GM21619 (cell line): ENCODE results near the gene SGIP1.
"Not testable (repeated sequence)": the region's sequence is repeated elsewhere in the genome, so short reads cannot be mapped to it uniquely, and the experiment has no call there.

Source experiments
- ATAC-seq: cut with Tn5 transposase; IDR thresholded peaks from one replicate; pipeline ENCODE4 v1.9.1; 2021; ENCODE audit not compliant: unreplicated experiment

SGIP1 gene

DNA sequence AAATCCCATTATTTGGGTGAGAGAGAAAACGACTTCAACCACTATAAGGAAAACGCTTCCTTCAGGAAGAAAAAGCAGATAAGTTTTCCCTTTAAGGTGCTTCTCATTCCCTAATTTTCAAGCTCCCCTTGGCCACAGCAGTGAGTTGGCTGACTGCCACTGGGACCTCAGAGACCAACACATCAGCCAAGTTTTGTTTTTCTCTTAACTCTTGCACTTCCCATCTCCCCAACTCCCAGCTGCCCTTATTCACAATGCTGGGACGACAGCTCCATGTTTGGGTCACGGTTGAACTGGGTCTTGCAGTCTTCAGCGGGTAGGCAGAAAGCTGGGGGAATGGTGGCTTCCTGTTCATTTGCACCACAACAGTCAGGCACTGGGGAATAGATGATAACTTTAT lies 18.9 kb downstream of the SGIP1 start:
- no peak for ATAC-seq

DNA sequence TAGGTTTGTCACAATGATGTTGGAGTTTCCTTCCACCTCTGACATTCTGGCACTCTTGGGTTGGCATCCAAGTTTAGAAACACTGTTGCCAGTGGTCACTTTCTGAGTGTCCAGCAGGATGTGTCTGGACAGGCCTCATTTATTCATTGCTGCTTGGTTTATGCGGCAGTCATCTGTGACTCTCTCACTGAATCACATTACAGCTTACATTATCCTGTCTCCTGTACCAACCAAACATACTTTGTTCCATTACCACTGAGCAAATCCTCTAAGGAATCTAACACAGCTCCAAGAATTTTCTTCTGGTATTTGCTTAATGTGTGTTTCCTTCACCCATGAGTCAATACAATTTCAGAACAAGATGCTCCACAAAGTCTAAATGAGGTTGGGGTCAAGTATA lies 19.9 kb downstream of the SGIP1 start:
- no peak for ATAC-seq

DNA sequence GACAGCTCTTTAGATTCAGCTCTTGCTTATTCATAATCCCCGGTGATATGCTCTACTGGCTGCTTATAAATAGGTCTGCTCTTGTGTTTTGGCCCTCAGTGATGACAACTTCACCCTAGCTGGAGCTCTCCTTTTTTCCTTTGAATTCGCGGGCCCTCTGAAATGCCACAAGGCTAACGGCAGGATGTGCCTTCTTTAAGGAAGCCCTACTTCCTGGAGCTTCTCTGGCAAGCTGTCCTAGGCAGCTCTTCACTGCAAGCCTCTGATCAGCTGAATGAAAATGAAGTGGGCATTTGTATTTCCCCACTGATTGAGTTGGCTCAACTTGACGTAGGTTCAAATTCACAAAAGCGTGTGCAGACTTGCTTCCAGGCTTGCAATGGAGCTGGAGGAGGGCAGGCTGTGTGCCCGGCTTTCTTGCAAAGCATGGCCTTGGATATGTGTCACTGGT lies 22.2 kb downstream of the SGIP1 start:
- no peak for ATAC-seq

DNA sequence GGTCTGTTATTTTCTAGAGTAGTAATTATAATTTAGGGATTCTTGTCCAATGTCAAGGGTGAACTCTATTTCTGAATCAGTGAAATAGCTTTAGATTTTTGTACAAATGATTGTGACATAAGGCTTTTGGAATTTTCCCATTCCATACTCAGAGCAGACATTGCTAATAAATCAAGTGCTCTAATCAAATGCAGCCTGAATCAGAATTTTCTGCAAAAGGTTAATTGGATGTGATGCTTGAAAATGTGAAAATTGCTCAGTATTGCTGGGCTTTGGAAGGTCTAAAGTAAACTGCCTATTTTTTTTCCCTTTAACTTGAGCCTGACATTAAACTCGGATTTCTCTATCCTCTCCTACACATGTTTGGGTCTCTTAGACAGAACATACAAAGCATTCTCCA lies 23.2 kb downstream of the SGIP1 start:
- ATAC-seq, result no peak

DNA sequence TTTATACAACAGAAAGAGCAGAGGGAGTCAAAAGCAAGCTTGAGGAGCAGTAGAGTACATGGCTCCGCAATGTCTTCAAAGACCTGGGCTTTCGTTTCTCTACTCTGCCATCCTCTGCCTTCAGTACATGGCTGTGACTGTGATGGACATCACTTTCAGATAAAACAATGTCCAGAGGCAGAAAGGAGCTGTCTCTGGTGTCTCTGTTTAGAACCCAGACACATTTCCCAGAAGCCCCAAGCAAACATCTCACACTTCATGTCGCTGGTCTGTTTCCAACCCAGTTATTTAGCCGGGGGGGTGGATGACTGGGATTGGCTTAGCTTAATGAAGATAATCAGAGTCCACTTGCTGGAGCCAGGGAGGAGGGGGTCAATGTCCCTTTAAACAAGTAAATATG lies 25.6 kb downstream of the SGIP1 start:
- ATAC-seq, result no peak

DNA sequence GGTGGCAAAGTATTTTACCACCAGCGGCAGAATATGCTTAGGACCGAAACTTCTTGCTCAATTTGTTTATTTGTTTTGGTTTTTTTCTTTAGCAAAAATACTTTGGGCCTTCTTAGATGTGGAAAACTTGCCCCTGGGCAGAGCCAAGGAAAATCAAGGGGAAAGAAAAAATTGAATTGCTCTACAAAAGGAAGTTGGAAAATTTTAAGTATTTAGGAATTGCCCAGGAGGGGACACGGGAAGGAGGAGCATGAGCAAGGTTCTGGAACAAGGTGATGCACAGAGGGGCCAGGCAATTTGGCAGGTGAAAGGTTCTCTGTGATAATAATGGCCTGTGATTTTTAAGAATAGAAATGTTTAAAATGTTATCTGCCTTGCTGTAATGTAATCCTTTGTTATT lies 28.6 kb downstream of the SGIP1 start:
- ATAC-seq, result no peak

DNA sequence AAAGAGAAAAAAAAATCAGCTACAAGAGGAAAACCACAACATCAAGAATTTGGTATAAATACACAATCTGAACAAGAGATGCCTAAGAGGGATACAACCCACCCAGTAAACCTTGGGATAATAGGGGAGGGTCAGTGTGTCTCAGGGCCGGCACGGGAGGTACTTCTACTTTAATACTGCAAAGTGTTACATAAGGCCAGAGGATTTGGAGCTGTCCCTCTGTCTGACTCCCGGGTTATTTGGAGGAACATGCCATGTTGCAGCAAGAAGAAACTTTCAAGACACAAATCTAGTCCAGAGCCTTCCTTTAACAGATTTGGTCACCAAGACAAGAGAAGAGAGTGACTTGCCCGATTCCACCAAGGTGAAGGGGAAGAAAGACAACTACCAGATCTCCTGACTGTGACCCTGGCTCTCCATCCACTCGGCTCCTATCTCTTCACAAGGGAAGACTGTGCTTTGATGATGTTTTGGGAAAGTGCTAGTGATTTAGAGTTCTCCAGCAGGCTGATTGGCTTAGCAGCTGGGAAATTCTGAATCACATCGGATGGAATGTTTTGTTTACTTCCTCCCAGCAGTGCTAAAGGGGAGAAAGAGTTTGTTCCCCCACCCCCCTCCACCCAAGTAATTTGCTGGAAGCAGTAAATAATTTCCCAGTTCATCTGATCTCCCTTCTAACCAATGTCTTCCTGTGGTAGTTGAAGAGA lies 29.3 kb downstream of the SGIP1 start:
- no peak for ATAC-seq

DNA sequence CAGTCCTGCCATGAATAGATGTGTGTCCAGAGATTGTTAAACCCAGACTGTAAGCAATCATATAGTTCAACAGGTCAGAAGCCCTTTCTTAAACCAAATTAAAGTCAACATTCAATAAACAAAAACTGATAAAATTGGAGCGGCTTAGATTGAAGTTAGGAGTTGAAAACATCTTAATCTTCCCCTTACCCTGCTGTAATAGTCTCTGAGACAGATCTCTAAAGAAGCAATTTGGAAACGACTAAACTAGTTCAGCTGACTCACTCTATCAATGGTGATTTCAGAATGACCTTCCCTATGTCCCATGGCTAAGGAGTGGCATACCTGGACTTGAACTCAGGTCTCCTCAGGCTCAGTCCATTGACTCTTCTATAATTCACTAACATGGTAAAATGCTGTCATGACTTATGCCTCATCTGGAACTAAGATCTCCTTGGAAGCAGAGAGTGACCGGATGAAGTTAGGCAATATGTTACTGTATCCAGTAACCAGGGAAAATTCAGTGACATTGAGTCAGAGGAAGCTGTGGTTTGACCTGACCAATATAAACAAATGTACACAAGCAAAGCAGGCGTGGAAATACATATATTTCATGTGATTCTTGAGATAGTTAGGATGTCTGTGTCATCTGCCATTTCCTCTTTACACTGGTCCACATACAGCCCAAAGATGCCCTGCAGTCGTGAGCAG lies 30.1 kb downstream of the SGIP1 start:
- ATAC-seq, result no peak

DNA sequence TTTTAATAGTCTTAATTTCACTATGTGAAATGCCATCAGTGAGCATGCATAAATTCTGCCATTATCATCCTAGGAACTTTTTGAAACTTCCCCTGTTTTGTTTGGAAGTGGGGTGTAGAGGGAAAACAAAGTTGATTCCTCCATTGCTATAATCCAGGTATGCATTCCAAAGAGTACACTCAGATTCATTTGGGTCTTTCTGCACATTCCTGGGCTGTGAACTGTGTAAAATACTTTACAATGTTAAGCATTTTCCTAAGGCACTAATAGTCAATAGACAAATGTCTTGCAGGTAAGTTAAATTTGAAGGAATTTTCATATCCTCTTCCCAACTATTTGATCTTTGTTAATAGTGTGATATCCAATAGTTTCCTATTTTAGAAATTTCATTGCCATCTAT lies 36.2 kb downstream of the SGIP1 start:
- ATAC-seq, result no peak

DNA sequence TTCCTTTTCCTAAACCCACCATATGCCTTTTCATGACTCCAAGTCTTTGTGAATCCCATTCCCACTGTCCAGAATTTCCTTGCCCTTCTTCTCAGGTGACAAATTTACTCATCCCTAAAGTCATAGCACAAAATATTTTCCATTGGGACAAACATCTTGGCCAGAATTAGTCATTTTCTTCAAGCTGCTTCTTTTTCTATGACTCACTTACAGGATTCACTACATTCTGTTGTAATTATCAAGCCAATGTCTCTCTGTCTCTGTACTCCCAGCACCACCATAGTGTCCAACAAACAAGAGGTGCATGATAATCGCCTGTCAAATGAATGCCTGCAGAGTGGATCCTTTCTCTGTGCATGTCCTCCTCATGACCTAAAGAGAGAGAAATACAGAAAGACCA lies 37.8 kb downstream of the SGIP1 start:
- ATAC-seq, result no peak

DNA sequence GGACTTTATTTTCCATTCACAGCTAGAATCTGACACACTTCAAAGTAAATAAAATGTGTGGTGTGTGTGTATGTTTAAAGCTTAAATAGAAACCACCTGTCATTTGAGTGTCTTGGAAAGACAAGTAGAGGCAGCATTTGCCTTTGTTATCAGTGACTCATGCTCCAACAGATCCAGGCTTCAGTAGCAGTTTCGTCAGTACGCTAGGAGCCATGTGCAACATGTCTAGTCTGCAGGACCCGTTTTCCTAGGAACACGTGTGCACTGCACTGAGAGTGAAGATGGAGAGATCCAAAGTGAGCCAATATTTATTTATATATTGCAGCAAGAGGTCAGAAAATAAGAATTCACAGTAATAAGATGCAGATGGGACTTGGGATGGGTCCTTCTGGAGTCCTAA lies 41.8 kb downstream of the SGIP1 start:
- no peak for ATAC-seq

DNA sequence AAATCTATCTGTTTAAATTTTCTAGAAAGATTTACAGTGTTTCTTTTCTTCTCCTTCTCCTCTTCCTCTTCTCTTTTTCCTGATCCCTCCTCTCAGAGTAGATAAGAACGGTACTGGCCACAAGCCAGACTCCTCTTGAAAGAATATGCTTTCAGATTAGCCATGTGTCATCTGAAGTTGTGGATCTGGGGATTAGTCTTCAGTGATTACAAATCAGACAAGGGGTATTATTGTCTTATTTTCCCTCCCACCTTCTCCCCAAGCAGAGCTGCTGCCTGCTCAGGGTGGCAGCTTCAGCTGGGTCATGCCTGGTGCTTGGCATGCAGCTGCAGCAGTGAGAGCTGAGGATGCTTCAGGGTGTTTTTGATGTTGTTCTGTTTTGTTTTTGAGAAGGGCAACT lies 42.7 kb downstream of the SGIP1 start:
- no peak for ATAC-seq

DNA sequence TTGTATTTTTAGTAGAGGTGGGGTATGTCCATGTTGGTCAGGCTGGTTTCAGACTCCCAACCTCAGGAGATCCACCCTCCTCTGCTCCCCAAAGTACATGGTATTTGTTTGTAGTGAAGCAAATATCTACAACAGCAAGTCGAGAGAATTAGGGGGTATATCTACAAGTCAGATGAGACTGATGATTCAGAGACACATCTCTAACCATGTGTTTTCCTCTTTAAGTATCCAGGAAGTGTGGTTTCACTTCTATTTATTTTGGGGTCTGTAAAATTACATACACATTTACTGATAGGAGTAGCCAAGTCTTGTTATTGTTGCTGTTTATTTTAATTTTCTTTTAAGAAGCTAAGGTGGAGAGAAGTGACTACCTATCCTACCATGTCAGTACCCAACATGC lies 44.9 kb downstream of the SGIP1 start:
- ATAC-seq, result no peak

DNA sequence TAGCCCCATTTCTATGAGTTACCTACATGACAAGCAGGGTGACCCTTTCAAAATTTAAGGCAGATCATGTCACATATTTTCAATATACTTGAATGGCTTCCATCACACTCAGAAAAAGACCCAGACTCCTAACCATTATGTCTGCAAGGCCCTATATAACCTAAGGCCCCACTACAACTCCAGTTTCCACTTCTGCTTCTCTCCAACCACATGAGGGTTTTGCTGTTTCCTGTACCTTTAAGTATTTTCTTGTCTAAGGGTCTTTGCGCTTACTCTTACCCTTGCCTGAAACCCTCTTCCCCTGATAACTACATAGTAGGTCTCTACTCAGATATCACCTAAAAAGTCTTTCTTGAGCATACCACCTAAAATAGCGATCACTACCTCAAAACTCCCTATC lies 46.1 kb downstream of the SGIP1 start:
- no peak for ATAC-seq

DNA sequence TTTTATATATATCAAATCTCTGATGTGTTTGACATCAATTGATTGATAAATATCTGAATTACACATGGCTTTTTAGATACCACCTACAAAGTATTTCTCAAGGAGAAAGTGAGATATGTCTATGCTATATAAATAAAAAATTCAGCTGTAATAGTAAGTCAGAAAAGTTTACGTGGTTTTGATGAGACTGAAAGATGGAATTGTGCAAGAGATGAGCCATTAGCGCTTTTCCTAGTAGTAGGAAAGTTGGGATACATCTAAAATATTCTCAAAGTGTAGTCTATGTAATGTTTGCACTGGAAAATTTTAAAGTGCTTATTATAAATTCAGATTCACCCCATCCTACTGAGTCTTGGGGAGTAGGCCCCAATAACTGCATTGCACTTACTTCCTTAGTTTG lies 49.1 kb downstream of the SGIP1 start:
- ATAC-seq, result no peak

DNA sequence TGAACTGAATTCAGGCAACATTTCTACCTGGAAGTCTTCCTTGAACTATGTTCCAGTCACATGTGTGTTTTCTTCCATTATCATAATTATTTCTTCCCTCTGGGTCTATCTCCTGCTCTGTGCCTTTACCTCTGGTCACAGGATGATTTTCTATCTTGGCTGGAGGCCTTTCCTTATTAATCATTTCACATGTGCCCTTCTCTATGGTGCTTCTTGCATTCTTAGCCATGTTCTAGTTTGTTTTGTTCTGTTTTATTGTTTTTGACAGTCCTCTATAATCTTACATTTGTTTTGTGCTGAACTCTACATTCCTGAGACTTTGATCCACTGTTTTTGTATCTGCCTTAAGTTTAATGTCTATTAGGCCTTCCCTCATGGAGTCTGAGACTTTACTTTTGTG lies 51.0 kb downstream of the SGIP1 start:
- ATAC-seq, result no peak

DNA sequence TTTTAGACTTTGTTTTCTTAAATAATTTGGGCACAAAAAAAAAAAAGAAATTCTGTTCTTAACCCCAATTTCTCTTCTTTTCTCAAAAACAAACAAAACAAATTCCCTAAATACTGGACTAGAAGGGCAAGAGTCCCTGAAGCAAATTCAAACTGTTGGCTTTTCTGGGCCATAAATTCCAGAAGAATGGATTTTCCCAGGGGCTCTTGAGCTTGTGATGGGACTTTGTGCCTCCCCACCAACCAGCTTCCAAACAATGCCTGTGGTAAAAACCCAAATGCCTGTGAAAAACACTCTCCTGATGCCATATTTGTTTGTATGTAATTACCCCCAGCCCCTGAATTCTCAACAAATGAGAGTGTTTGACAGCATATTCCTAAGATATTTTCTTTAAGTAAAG lies 55.4 kb downstream of the SGIP1 start:
- ATAC-seq, result no peak

DNA sequence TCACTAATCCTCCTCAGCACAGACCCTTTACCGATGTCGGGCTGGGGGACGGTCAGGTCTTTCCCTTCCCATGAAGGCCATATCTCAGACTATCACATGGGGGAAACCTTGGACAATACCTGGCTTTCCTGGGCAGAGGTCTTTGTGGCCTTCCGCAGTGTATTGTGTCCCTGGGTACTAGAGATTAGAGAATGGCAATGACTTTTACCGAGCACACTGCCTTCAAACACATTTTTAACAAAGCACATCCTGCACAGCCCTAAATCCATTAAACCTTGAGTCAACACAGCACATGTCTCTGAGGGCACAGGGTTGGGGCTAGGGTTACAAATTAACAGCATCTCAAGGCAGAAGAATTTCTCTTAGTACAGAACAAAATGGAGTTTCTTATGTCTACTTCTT lies 58.2 kb downstream of the SGIP1 start:
- ATAC-seq, result not testable (repeated sequence)

DNA sequence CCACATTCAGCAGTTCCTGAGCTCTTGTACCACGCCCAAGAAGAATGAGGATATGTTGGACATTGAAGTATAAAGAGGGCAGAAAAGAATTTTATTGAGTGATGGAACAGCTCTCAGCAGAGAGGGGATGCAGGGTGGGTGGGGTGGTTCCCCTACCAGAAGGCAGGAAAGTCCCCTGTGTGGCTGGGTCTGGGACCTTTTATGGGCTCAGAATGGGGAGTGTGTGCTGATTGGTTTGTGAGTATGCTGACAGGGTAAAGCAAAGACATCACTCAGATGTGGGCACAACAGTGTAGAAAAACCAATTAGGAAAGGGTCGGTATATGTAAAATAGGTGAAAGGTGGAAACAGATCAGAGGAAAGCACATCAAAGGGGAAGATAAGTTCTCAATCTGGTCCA lies 62.2 kb downstream of the SGIP1 start:
- no peak for ATAC-seq

DNA sequence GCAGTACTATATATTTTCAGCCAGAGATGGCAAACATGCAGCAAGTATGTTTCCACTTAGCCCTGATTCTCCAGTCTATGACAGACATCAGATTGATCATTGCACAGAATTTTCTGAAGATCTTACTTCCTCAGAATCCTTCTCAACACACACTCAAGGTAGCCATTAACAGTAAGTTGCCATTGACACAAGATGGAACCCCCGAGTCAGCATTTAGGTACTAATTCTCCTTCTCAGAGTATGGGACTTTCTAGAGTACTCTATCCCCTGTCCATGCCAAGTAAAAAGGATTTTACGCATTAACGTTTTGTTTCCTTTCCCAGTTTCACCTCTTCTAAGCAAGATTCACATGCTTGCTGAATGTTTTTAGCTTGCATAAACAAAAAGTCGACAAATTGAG lies 63.5 kb downstream of the SGIP1 start:
- no peak for ATAC-seq

DNA sequence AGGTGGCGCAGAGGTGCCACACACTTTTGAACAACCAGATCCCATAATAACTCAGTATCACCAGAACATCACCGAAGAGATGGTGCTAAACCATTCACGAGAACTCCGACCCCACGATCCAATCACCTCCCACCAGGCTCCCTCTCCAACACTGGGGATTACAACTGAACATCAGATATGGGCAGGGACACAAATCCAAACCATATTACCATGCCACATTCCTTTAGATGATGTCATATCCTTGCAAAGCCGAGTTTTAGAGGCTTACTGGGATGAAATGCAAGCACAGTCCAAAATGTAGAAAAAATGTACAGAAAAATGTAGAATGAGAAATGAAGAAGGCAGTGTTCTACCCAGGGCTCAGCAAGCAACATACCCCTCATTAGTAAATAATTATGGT lies 64.7 kb downstream of the SGIP1 start:
- no peak for ATAC-seq

DNA sequence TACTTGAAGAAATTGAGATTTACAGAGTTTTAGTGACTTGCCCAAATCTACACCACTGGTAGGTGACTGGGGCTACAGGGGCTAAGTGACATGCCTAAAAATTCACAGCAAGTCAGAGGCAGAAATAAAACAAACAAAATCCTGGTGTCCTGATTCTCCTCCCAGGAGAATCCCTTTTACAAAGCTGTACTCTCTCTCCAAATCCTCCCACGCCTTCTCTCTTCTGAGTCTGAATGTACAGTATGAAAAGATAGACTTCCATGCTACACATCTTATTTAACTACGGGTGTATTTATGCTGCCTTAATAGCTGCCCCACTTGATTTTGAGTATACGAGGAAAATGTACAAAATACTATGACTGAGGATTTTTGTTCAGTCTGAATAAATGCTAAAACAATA lies 65.4 kb downstream of the SGIP1 start:
- ATAC-seq, result no peak
